ENCODE measurements around the gene MED22.

The MED22 gene

GRCh38 chr9:133384736-133385321, 36.9 kb upstream of the MED22 start:
- H3K4me3 ChIP-seq (ENCODE audit: low read depth, low read length), result no peak overlapping the region
- no peak for TF ChIP-seq CTCF (IDR thresholded peaks at IDR 0.05; ENCODE audit: low read depth, low read length)
- in situ Hi-C loops (cut with HindIII; ENCODE audit: low sequenced_read_pairs), result no loop called here
- DNase-seq (ENCODE audit: low read depth, low spot score), result no peak

GRCh38 chr9:133383438-133383837, 35.5 kb upstream of the MED22 start:
- TF ChIP-seq CTCF (IDR thresholded peaks at IDR 0.05; ENCODE audit: low read depth, low read length), result no peak
- no peak for DNase-seq (ENCODE audit: low read depth, low spot score)
- in situ Hi-C loops (cut with HindIII; ENCODE audit: low sequenced_read_pairs), result no loop called here
- H3K4me3 ChIP-seq (ENCODE audit: low read depth, low read length), result no peak overlapping the region

- no peak overlapping the region for H3K4me3 ChIP-seq (ENCODE audit: low read depth, low read length)
- no peak for DNase-seq (ENCODE audit: low read depth, low spot score)
- TF ChIP-seq CTCF (IDR thresholded peaks at IDR 0.05; ENCODE audit: low read depth, low read length), result no peak
- in situ Hi-C loops (cut with HindIII; ENCODE audit: low sequenced_read_pairs), result no loop called here
Observed at GRCh38 chr9:133382507-133383141, 34.7 kb upstream of the MED22 start.

GRCh38 chr9:133380734-133381133, 32.8 kb upstream of the MED22 start:
- in situ Hi-C loops (cut with HindIII; ENCODE audit: low sequenced_read_pairs), result no loop called here
- H3K4me3 ChIP-seq (ENCODE audit: low read depth, low read length), result no peak overlapping the region
- no peak for TF ChIP-seq CTCF (IDR thresholded peaks at IDR 0.05; ENCODE audit: low read depth, low read length)
- no peak for DNase-seq (ENCODE audit: low read depth, low spot score)

- in situ Hi-C loops (cut with HindIII; ENCODE audit: low sequenced_read_pairs), result no loop called here
- no peak for DNase-seq (ENCODE audit: low read depth, low spot score)
- TF ChIP-seq CTCF (IDR thresholded peaks at IDR 0.05; ENCODE audit: low read depth, low read length), result no peak
- no peak overlapping the region for H3K4me3 ChIP-seq (ENCODE audit: low read depth, low read length)
Observed at GRCh38 chr9:133379153-133380086, 31.5 kb upstream of the MED22 start.

GRCh38 chr9:133378408-133378962, 30.6 kb upstream of the MED22 start:
- no peak for DNase-seq (ENCODE audit: low read depth, low spot score)
- in situ Hi-C loops (cut with HindIII; ENCODE audit: low sequenced_read_pairs), result no loop called here
- H3K4me3 ChIP-seq (ENCODE audit: low read depth, low read length), result no peak overlapping the region
- TF ChIP-seq CTCF (IDR thresholded peaks at IDR 0.05; ENCODE audit: low read depth, low read length), result no peak
